Measurements from ENCODE around the gene ARHGAP15.

The ARHGAP15 gene

GRCh38 chr2:143726151-143726845 lies 597.1 kb downstream of the ARHGAP15 start:
- Histone ChIP-seq H4K20me1 (ENCODE audit: insufficient read depth, low read length) (no peaks in the 10 kb centered on the region), H3K27ac (ENCODE audit: low read depth, low read length, poor library complexity, severe bottlenecking) (no peak overlapping the region), H3K4me3 (ENCODE audit: low read depth, low read length, poor library complexity, severe bottlenecking) (no peak overlapping the region), H3K9me2 (ENCODE audit: low read depth, low read length) (no peaks in the 10 kb centered on the region), H2AFZ (ENCODE audit: low read length) (no peak overlapping the region), H3K9ac (ENCODE audit: low read length) (no peak overlapping the region), H3K4me2 (ENCODE audit: low read length) (no peak overlapping the region), H3K27me3 (ENCODE audit: insufficient read depth, low read length) (no peaks in the 10 kb centered on the region), H3K79me2 (ENCODE audit: insufficient read depth, low read length) (no peaks in the 10 kb centered on the region), H3K36me3 (ENCODE audit: insufficient read depth, low read length) (no peaks in the 10 kb centered on the region), H3K4me1 (ENCODE audit: insufficient read depth, low read length, severe bottlenecking) (peaks cover 16% of the 10 kb centered on the region), H3F3A (ENCODE audit: insufficient read depth, low read length) (no peaks in the 10 kb centered on the region), H3K9me3 (ENCODE audit: low read length) (no peaks in the 10 kb centered on the region)
- TF ChIP-seq EZH2 (IDR thresholded peaks at IDR 0.05; ENCODE audit: borderline replicate concordance, low read length), result no peak
- TF ChIP-seq, protein P1, sequence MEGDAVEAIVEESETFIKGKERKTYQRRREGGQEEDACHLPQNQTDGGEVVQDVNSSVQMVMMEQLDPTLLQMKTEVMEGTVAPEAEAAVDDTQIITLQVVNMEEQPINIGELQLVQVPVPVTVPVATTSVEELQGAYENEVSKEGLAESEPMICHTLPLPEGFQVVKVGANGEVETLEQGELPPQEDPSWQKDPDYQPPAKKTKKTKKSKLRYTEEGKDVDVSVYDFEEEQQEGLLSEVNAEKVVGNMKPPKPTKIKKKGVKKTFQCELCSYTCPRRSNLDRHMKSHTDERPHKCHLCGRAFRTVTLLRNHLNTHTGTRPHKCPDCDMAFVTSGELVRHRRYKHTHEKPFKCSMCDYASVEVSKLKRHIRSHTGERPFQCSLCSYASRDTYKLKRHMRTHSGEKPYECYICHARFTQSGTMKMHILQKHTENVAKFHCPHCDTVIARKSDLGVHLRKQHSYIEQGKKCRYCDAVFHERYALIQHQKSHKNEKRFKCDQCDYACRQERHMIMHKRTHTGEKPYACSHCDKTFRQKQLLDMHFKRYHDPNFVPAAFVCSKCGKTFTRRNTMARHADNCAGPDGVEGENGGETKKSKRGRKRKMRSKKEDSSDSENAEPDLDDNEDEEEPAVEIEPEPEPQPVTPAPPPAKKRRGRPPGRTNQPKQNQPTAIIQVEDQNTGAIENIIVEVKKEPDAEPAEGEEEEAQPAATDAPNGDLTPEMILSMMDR (IDR thresholded peaks at IDR 0.05; ENCODE audit: low read length), result no peak

- TF ChIP-seq EZH2 (IDR thresholded peaks at IDR 0.05; ENCODE audit: borderline replicate concordance, low read length), result no peak
- Histone ChIP-seq H4K20me1 (ENCODE audit: insufficient read depth, low read length) (no peaks in the 10 kb centered on the region), H3K9me2 (ENCODE audit: low read depth, low read length) (no peaks in the 10 kb centered on the region)
These were observed 599.3 kb downstream of the ARHGAP15 start for GRCh38 chr2:143728498-143728897.

GRCh38 chr2:143729296-143729814 lies 600.1 kb downstream of the ARHGAP15 start:
- H3K9me3 ChIP-seq (ENCODE audit: low read length), result no peaks in the 10 kb centered on the region

More at GRCh38 chr2:143728498-143728897, 599.3 kb downstream of the ARHGAP15 start:
- H3K27ac ChIP-seq (ENCODE audit: low read depth, low read length, poor library complexity, severe bottlenecking), result no peak overlapping the region
- H3K4me1 ChIP-seq (ENCODE audit: insufficient read depth, low read length, severe bottlenecking), result peaks cover 16% of the 10 kb centered on the region
- no peak overlapping the region for H3K4me3 ChIP-seq (ENCODE audit: low read depth, low read length, poor library complexity, severe bottlenecking)
- no peaks in the 10 kb centered on the region for H3F3A ChIP-seq (ENCODE audit: insufficient read depth, low read length)
- H3K4me2 ChIP-seq (ENCODE audit: low read length), result no peak overlapping the region
- H3K9me3 ChIP-seq (ENCODE audit: low read length), result no peaks in the 10 kb centered on the region
- H2AFZ ChIP-seq (ENCODE audit: low read length), result no peak overlapping the region
- no peaks in the 10 kb centered on the region for H3K36me3 ChIP-seq (ENCODE audit: insufficient read depth, low read length)
- H3K79me2 ChIP-seq (ENCODE audit: insufficient read depth, low read length), result no peaks in the 10 kb centered on the region
- H3K27me3 ChIP-seq (ENCODE audit: insufficient read depth, low read length), result no peaks in the 10 kb centered on the region
- no peak overlapping the region for H3K9ac ChIP-seq (ENCODE audit: low read length)

More at GRCh38 chr2:143729296-143729814, 600.1 kb downstream of the ARHGAP15 start:
- Histone ChIP-seq H3K4me1 (ENCODE audit: insufficient read depth, low read length, severe bottlenecking) (peaks cover 16% of the 10 kb centered on the region), H3K9me2 (ENCODE audit: low read depth, low read length) (no peaks in the 10 kb centered on the region), H3K36me3 (ENCODE audit: insufficient read depth, low read length) (no peaks in the 10 kb centered on the region), H4K20me1 (ENCODE audit: insufficient read depth, low read length) (no peaks in the 10 kb centered on the region), H3K9ac (ENCODE audit: low read length) (no peak overlapping the region), H3K27me3 (ENCODE audit: insufficient read depth, low read length) (no peaks in the 10 kb centered on the region), H2AFZ (ENCODE audit: low read length) (no peak overlapping the region), H3K27ac (ENCODE audit: low read depth, low read length, poor library complexity, severe bottlenecking) (no peak overlapping the region), H3K4me3 (ENCODE audit: low read depth, low read length, poor library complexity, severe bottlenecking) (no peak overlapping the region), H3F3A (ENCODE audit: insufficient read depth, low read length) (no peaks in the 10 kb centered on the region), H3K4me2 (ENCODE audit: low read length) (no peak overlapping the region), H3K79me2 (ENCODE audit: insufficient read depth, low read length) (no peaks in the 10 kb centered on the region)
- TF ChIP-seq, protein P1 (IDR thresholded peaks at IDR 0.05; ENCODE audit: low read length), result no peak
- TF ChIP-seq EZH2 (IDR thresholded peaks at IDR 0.05; ENCODE audit: borderline replicate concordance, low read length), result no peak
